ENCODE data around the gene RELN. TPM values are rescaled to one million over a fixed set of nuclear protein-coding genes. Genes with fewer than 3 reads are reported as not detected.

The RELN gene
- total RNA-seq, 2 donors from 2014 or later: 3.9 to 8.5 TPM

DNA sequence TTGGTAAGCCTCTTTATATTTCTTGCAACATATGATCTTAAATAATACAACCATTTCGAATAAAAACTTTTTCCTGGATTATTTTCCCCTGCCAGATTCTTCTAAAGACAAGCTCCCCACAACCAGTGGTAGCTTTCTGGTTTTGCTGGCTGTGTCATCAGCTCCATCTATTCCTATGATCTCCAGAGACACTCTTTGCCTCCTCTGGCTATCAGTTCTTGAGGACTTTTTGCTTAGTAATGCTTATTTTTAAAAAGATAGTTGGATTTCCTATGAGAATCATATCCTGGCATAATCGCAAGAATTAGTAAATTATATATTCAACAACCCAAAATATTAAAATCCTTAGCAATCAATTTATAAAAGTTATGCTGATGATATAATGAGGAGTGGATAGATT lies 439.7 kb downstream of the RELN start:
- 60 to 84% methylated on average over 1 to 2 of the region's 2 CpGs for WGBS, 2 experiments (ENCODE audit: insufficient coverage in 1 of 2, insufficient read length in 1 of 2)
- H3K4me1 Mint-ChIP-seq: no peaks in the 10 kb centered on the region
- H3K9ac ChIP-seq (ENCODE audit: extremely low read depth, low read length, poor library complexity, severe bottlenecking): no peak overlapping the region

DNA sequence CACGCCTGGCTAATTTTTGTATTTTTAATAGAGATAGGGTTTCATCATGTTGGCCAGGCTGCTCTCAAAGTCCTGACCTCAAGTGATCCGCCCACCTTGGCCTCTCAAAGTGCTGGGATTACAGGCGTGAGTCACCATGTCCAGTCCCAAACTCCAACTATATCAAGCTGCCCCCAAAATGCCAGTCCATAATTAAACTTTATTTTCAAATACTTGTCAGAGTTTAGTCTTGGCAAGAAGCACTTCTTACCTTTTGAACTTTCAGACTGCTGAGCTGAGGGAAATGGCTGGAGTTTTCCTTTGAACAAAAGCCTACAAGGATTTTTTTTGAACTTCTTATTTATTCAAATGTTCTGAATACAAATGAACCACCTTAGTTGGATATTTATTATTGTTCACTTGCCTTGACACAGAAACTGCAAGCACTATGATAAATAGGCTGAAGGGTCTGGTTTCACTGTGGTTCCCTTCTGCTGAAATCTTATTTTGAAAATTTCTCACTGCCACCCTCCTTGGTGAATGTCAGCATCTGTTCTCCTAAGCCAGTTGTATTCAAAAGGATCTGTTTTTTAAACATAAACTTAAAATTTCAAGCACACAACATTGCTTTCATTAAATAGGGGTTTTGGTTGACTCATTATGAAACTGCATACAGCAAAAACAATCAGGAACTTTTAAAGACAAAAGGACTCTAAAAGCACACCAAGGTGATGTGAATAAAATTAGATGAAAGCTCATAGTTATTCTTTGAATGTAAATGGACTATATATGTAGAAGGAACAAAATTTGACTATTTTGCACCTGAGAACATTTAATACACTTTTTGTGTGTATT lies 441.8 kb downstream of the RELN start:
- Mint-ChIP-seq H3K4me1 (no peaks in the 10 kb centered on the region), H3K9me3 (no peaks in the 10 kb centered on the region), H3K27me3 (ENCODE audit: insufficient read depth) (peaks cover 4% of the 10 kb centered on the region), H3K27ac (no peak overlapping the region), H3K4me3 (no peak overlapping the region), H3K36me3 (ENCODE audit: low read depth) (no peaks in the 10 kb centered on the region)
- no peaks in the 10 kb centered on the region for H3K4me1 ChIP-seq (ENCODE audit: control insufficient read depth, insufficient read depth, low read length)
- WGBS, 2 experiments (ENCODE audit: insufficient coverage in 1 of 2, insufficient read length in 1 of 2): 75 to 91% methylated on average over 2 to 3 of the region's 3 CpGs
- no peaks in the 10 kb centered on the region for H3K27me3 ChIP-seq (ENCODE audit: control insufficient read depth, insufficient read depth, low read length, poor library complexity, severe bottlenecking)
- H3K36me3 ChIP-seq (ENCODE audit: control insufficient read depth, insufficient read depth, low read length): no peaks in the 10 kb centered on the region
- no peak overlapping the region for H3K4me3 ChIP-seq (ENCODE audit: low read length)
- TF ChIP-seq, protein P1, sequence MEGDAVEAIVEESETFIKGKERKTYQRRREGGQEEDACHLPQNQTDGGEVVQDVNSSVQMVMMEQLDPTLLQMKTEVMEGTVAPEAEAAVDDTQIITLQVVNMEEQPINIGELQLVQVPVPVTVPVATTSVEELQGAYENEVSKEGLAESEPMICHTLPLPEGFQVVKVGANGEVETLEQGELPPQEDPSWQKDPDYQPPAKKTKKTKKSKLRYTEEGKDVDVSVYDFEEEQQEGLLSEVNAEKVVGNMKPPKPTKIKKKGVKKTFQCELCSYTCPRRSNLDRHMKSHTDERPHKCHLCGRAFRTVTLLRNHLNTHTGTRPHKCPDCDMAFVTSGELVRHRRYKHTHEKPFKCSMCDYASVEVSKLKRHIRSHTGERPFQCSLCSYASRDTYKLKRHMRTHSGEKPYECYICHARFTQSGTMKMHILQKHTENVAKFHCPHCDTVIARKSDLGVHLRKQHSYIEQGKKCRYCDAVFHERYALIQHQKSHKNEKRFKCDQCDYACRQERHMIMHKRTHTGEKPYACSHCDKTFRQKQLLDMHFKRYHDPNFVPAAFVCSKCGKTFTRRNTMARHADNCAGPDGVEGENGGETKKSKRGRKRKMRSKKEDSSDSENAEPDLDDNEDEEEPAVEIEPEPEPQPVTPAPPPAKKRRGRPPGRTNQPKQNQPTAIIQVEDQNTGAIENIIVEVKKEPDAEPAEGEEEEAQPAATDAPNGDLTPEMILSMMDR (conservative IDR thresholded peaks at IDR 0.05): no peak
- DNase-seq: no peak
- no peak overlapping the region for H3K9ac ChIP-seq (ENCODE audit: extremely low read depth, low read length, poor library complexity, severe bottlenecking)
- no peaks in the 10 kb centered on the region for H3K9me3 ChIP-seq (ENCODE audit: control insufficient read depth, low read length)
- no peak overlapping the region for H3K27ac ChIP-seq (ENCODE audit: low read depth, low read length)

More for the DNA sequence above, 439.7 kb downstream of the RELN start:
- no peaks in the 10 kb centered on the region for H3K27me3 ChIP-seq (ENCODE audit: control insufficient read depth, insufficient read depth, low read length, poor library complexity, severe bottlenecking)
- H3K4me1 ChIP-seq (ENCODE audit: control insufficient read depth, insufficient read depth, low read length): no peaks in the 10 kb centered on the region
- TF ChIP-seq, protein P1 (conservative IDR thresholded peaks at IDR 0.05): no peak
- no peak overlapping the region for H3K4me3 ChIP-seq (ENCODE audit: low read length)
- no peak overlapping the region for H3K27ac ChIP-seq (ENCODE audit: low read depth, low read length)
- Mint-ChIP-seq H3K27me3 (ENCODE audit: insufficient read depth) (peaks cover 4% of the 10 kb centered on the region), H3K4me3 (no peak overlapping the region), H3K9me3 (no peaks in the 10 kb centered on the region), H3K27ac (no peak overlapping the region), H3K36me3 (ENCODE audit: low read depth) (no peaks in the 10 kb centered on the region)
- no peak for DNase-seq
- no peaks in the 10 kb centered on the region for H3K9me3 ChIP-seq (ENCODE audit: control insufficient read depth, low read length)
- no peaks in the 10 kb centered on the region for H3K36me3 ChIP-seq (ENCODE audit: control insufficient read depth, insufficient read depth, low read length)

DNA sequence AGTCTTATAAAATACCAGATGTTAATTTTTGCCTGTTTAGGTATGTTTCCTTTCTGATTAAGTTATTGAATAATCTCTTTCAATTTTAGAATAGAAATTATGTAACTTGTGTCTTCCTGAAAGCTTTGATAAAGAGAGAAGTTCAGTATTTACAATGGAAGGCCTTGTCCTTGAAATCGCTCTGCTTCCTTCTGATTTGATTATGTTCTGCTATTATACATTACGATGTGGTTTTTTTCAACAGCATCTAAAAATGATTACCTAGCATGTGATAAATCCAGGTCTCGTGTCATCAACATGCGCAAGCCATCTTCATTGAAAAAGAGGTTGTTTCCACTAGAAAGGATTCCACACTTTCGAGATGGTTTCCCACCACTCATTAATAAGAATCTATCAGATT lies 447.0 kb downstream of the RELN start:
- H3K27ac Mint-ChIP-seq: no peak overlapping the region
- Histone ChIP-seq H3K27me3 (ENCODE audit: control insufficient read depth, insufficient read depth, low read length, poor library complexity, severe bottlenecking) (peaks cover 8% of the 10 kb centered on the region), H3K36me3 (ENCODE audit: control insufficient read depth, insufficient read depth, low read length) (no peaks in the 10 kb centered on the region), H3K9me3 (ENCODE audit: control insufficient read depth, low read length) (no peaks in the 10 kb centered on the region), H3K4me1 (ENCODE audit: control insufficient read depth, insufficient read depth, low read length) (no peaks in the 10 kb centered on the region), H3K9ac (ENCODE audit: extremely low read depth, low read length, poor library complexity, severe bottlenecking) (no peak overlapping the region), H3K27ac (ENCODE audit: low read depth, low read length) (no peak overlapping the region), H3K4me3 (ENCODE audit: low read length) (no peak overlapping the region)
- H3K27me3 Mint-ChIP-seq (ENCODE audit: insufficient read depth): peaks cover 7% of the 10 kb centered on the region
- TF ChIP-seq, protein P1 (conservative IDR thresholded peaks at IDR 0.05): no peak
- H3K36me3 Mint-ChIP-seq (ENCODE audit: low read depth): no peaks in the 10 kb centered on the region
- no peaks in the 10 kb centered on the region for H3K4me1 Mint-ChIP-seq
- H3K4me3 Mint-ChIP-seq: no peak overlapping the region
- no peaks in the 10 kb centered on the region for H3K9me3 Mint-ChIP-seq
- no peak for DNase-seq
- 94 to 96% methylated on average over 4 to 5 of the region's 5 CpGs for WGBS, 2 experiments (ENCODE audit: insufficient coverage in 1 of 2, insufficient read length in 1 of 2)

Measured in endodermal cell (in vitro differentiated cells).